GM12878 (cell line): ENCODE data around the gene ABCC9. TPM values are rescaled to one million over a fixed set of nuclear protein-coding genes. Genes with fewer than 3 reads are reported as not detected.

Experiments used
- ATAC-seq: fragments of 200-7000 bp; cut with Tn5 transposase; 3 replicates; pipeline ENCODE4 v1.9.1; 2020; ENCODE audit warnings: mild to moderate bottlenecking, moderate library complexity
- BruUV-seq: library from RNA; stranded (reverse); fragments of 400-500 nt; replicated peaks from 2 replicates; lab custom pipeline; 2021; lab: Mats Ljungman, UMichigan
- CTCF ChIA-PET: fragments of 300-600 bp; sonication (Branson Sonifier 250); formaldehyde crosslinking; extraction: SDS; loops from one replicate; lab custom pipeline; 2021; ENCODE audit warnings: inconsistent platforms; lab: Yijun Ruan, JAX
- POLR2A ChIA-PET: fragments of 350-600 bp; formaldehyde crosslinking; extraction: SDS; loops from one replicate; lab custom pipeline; 2021; ENCODE audit warnings: inconsistent platforms; lab: Charles Lee
- RAD21 ChIA-PET: fragments of 300-600 bp; sonication (Branson Sonifier 250); formaldehyde crosslinking; loops from one replicate; lab custom pipeline; 2023; ENCODE audit warnings: antibody characterized with exemption; ENCODE audit not compliant: unreplicated experiment; lab: Charles Lee
- SMC1A ChIA-PET: fragments of 300-600 bp; sonication (Branson Sonifier 250); formaldehyde crosslinking; loops from one replicate; lab custom pipeline; 2023; ENCODE audit not compliant: unreplicated experiment, uncharacterized antibody; lab: Charles Lee
- DNase-seq: peaks from one replicate; pipeline ENCODE4 v3.0.0-alpha.2; 2011; ENCODE audit warnings: low read depth, low spot score
- FAIRE-seq: peaks from 3 replicates; lab custom pipeline; 2011; peaks lifted over from hg19 to GRCh38; lab: Jason Lieb, UNC
- H2AFZ ChIP-seq: 2 replicates; pipeline ENCODE4 v1.6.0; 2011; ENCODE audit warnings: low read depth, low read length, control low read depth; ENCODE audit not compliant: control insufficient read depth
- H3K27ac ChIP-seq: 2 replicates; pipeline ENCODE4 v1.5.1; 2011; ENCODE audit warnings: control low read depth; ENCODE audit not compliant: control insufficient read depth, insufficient read depth
- H3K27me3 ChIP-seq, 2 experiments: replicated peaks in 1 of 2; 2 replicates each; pipeline versions ENCODE4 v1.6.0 to v1.6.1; 2011; ENCODE audit warnings: low read length in 1 of 2; ENCODE audit not compliant: control insufficient read depth in 2 of 2, insufficient read depth in 2 of 2
- H3K36me3 ChIP-seq, 2 experiments: 2 replicates each; pipeline ENCODE4 v1.5.1; 2011; ENCODE audit warnings: low read length in 1 of 2; ENCODE audit not compliant: control insufficient read depth in 2 of 2, insufficient read depth in 2 of 2
- H3K4me1 ChIP-seq: 2 replicates; pipeline ENCODE4 v1.6.1; 2011; ENCODE audit warnings: mild to moderate bottlenecking, low read length, moderate library complexity, mixed read lengths; ENCODE audit not compliant: control insufficient read depth, insufficient read depth
- H3K4me2 ChIP-seq: 2 replicates; pipeline ENCODE4 v1.6.0; 2011; ENCODE audit warnings: control low read depth; ENCODE audit not compliant: control insufficient read depth, insufficient read depth
- H3K4me3 ChIP-seq: fragments of 200-600 bp; sonication (generic); 2 replicates; pipeline ENCODE4 v1.5.1; 2016
- H3K79me2 ChIP-seq: 2 replicates; pipeline ENCODE4 v1.6.0; 2011; ENCODE audit warnings: low read length; ENCODE audit not compliant: control insufficient read depth, insufficient read depth
- H3K9ac ChIP-seq: 2 replicates; pipeline ENCODE4 v1.8.0; 2011; ENCODE audit warnings: low read length, control low read depth, mixed read lengths; ENCODE audit not compliant: control insufficient read depth, insufficient read depth
- H3K9me3 ChIP-seq: replicated peaks from 3 replicates; pipeline ENCODE4 v1.5.1; 2011; ENCODE audit warnings: mild to moderate bottlenecking, low read length; ENCODE audit not compliant: control insufficient read depth, insufficient read depth
- H4K20me1 ChIP-seq: 2 replicates; pipeline ENCODE4 v1.6.0; 2011; ENCODE audit not compliant: control insufficient read depth, insufficient read depth
- CBX3 ChIP-seq: fragments of 200-600 bp; sonication (generic); IDR thresholded peaks from 2 replicates; pipeline ENCODE4 v1.6.1; 2016; ENCODE audit warnings: low read depth, borderline replicate concordance
- CEBPB ChIP-seq, 2 experiments: fragments of 150-350 bp in 1 of 2; IDR thresholded peaks; 2 replicates each; pipeline ENCODE4 v1.6.1; 2012 to 2014; ENCODE audit warnings: low read depth in 2 of 2, low read length in 2 of 2, borderline replicate concordance in 1 of 2, inconsistent platforms in 1 of 2
- CREB1 ChIP-seq: IDR thresholded peaks from 2 replicates; pipeline ENCODE4 v1.6.1; 2012; ENCODE audit warnings: low read depth, mild to moderate bottlenecking, inconsistent platforms
- ESRRA ChIP-seq: IDR thresholded peaks from 2 replicates; pipeline ENCODE4 v1.6.1; 2012; ENCODE audit warnings: mild to moderate bottlenecking, low read length, improper control_type of control experiment
- FOXK2 ChIP-seq: fragments of 450-650 bp; IDR thresholded peaks from 2 replicates; pipeline ENCODE4 v1.6.1; 2017; ENCODE audit warnings: mild to moderate bottlenecking, moderate library complexity
- JUNB ChIP-seq: IDR thresholded peaks from 2 replicates; pipeline ENCODE4 v1.6.1; 2016; ENCODE audit warnings: antibody characterized with exemption, mild to moderate bottlenecking
- MYC ChIP-seq: IDR thresholded peaks from 2 replicates; pipeline ENCODE4 v1.6.1; 2011; ENCODE audit warnings: mild to moderate bottlenecking, low read length, moderate library complexity, inconsistent platforms; ENCODE audit not compliant: insufficient read depth, insufficient replicate concordance, insufficient read length, severe bottlenecking
- TAF1 ChIP-seq: IDR thresholded peaks from 2 replicates; pipeline ENCODE4 v1.6.1; 2011; ENCODE audit warnings: mild to moderate bottlenecking, low read depth, low read length, borderline replicate concordance
- TARDBP ChIP-seq: IDR thresholded peaks from 2 replicates; pipeline ENCODE4 v1.6.1; 2016; ENCODE audit warnings: borderline replicate concordance
- ZSCAN29 ChIP-seq: fragments of 450-650 bp; IDR thresholded peaks from 2 replicates; pipeline ENCODE4 v1.6.1; 2017; ENCODE audit warnings: mild to moderate bottlenecking, moderate library complexity
- ZZZ3 ChIP-seq: IDR thresholded peaks from 2 replicates; pipeline ENCODE4 v1.6.1; 2011; ENCODE audit warnings: low read depth; ENCODE audit not compliant: control insufficient read depth, insufficient read length
- WGBS: methylation state at CpG from one replicate; pipeline ENCODE4 v1.1.6; 2016; ENCODE audit warnings: low lambda C conversion rate; ENCODE audit not compliant: insufficient replicate concordance, insufficient coverage; ENCODE audit errors: missing lambda C conversion rate; 5-methylcytosine and 5-hydroxymethylcytosine counted together
- in situ Hi-C: fragments of 300-500 bp; cut with MboI; formaldehyde crosslinking; loops from 9 replicates; pipeline ENCODE4 v1.14.3; 2018; ENCODE audit warnings: mixed read lengths
- intact Hi-C: fragments of 100-400 bp; cut with micrococcal nuclease; formaldehyde crosslinking; loops from one replicate; pipeline ENCODE4 v1.14.2; 2022; ENCODE audit not compliant: unreplicated experiment
- polyA plus RNA-seq, 11 experiments: library from polyadenylated mRNA; depleted of rRNA in 4 of 11; unstranded in 6 of 11; stranded (reverse) in 5 of 11; fragments of >200 nt; fragmentation: Nextera tagmentation in 4 of 11; fragmentation: Illumina TruSeq in 1 of 11; extraction: Ambion mirVana in 4 of 11; extraction: Trizol in 1 of 11; gene quantifications; 1 replicate in 1 of 11; 2 replicates in 10 of 11; pipeline versions ENCODE4 v1.2.1 to v1.2.3, GENCODE V29; 2011 to 2016; ENCODE audit warnings: inconsistent platforms in 2 of 11, missing spikeins in 2 of 11, low read depth in 1 of 11
- total RNA-seq, 4 experiments: library from RNA; depleted of rRNA in 3 of 4; stranded (reverse); fragments of >200 nt in 3 of 4; fragmentation: Illumina TruSeq in 1 of 4; extraction: Trizol in 1 of 4; gene quantifications; 2 replicates each; pipeline versions ENCODE4 v1.2.1 to v1.2.3, GENCODE V29; 2013 to 2021
- TF ChIP-seq, protein P1 (sequence below): fragments of 450-650 bp; formaldehyde crosslinking; IDR thresholded peaks from 2 replicates; pipeline ENCODE4 v1.4.0; 2022; ENCODE audit warnings: mild to moderate bottlenecking, moderate library complexity
- TF ChIP-seq, protein P2 (sequence below): IDR thresholded peaks from 2 replicates; pipeline ENCODE4 v1.6.1; 2012; ENCODE audit warnings: low read depth, low read length, improper control_type of control experiment

Gene ABCC9
- total and polyA plus RNA-seq, 10 of the 15 experiments (the other 5 are each of a cell fraction or from before 2014, with no cell fraction given), result under 0.01 to 0.10 (median 0.04) TPM; not detected in 2

DNA sequence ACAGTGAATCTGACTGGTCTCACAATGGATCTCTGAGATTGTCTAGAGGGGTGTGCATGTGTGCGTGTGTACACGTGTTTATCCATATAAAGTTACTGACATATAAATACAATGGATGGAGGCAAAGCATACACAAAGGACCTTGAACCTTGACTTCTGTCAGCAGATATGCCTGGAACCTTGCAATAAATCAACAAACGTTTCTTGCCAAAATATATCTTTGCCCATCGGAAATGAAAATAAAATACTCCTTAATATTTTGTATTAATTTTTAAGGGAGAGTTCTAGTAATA lies 114.7 kb downstream of the ABCC9 start:
- H3K9me3 ChIP-seq, result no peaks in the 10 kb centered on the region
- BruUV-seq, result no TSS peak
- WGBS, result 69% methylated on average over 4 of the region's 4 CpGs
- no peaks in the 10 kb centered on the region for H3K27me3 ChIP-seq
- no peak for DNase-seq
- SMC1A ChIA-PET, result no interaction called here
- RAD21 ChIA-PET, result no interaction called here
- no peak overlapping the region for H2AFZ ChIP-seq
- H4K20me1 ChIP-seq, result no peaks in the 10 kb centered on the region
- no peaks in the 10 kb centered on the region for H3K4me1 ChIP-seq
- no peaks in the 10 kb centered on the region for H3K79me2 ChIP-seq
- CTCF ChIA-PET, result no interaction called here
- POLR2A ChIA-PET, result no interaction called here
- no peak for TF ChIP-seq CEBPB (IDR thresholded peaks at IDR 0.05; ENCODE audit: borderline replicate concordance in 1 of 2, low read depth in 2 of 2, low read length in 2 of 2)
- TF ChIP-seq CBX3, result no peak
- no peak for TF ChIP-seq CREB1
- TF ChIP-seq JUNB, result no peak
- no peak for TF ChIP-seq ZZZ3
- TF ChIP-seq TAF1, result no peak
- TF ChIP-seq FOXK2, result no peak
- TF ChIP-seq ESRRA, result no peak
- TF ChIP-seq, protein P1, sequence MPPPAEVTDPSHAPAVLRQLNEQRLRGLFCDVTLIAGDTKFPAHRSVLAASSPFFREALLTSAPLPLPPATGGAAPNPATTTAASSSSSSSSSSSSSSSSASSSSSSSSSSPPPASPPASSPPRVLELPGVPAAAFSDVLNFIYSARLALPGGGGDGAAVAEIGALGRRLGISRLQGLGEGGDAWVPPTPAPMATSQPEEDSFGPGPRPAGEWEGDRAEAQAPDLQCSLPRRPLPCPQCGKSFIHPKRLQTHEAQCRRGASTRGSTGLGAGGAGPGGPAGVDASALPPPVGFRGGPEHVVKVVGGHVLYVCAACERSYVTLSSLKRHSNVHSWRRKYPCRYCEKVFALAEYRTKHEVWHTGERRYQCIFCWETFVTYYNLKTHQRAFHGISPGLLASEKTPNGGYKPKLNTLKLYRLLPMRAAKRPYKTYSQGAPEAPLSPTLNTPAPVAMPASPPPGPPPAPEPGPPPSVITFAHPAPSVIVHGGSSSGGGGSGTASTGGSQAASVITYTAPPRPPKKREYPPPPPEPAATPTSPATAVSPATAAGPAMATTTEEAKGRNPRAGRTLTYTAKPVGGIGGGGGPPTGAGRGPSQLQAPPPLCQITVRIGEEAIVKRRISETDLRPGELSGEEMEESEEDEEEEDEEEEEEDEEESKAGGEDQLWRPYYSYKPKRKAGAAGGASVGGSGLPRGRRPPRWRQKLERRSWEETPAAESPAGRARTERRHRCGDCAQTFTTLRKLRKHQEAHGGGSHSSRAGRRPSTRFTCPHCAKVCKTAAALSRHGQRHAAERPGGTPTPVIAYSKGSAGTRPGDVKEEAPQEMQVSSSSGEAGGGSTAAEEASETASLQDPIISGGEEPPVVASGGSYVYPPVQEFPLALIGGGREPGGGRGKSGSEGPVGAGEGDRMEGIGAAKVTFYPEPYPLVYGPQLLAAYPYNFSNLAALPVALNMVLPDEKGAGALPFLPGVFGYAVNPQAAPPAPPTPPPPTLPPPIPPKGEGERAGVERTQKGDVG (CRISPR knock-in tag), result no peak
- no peak for TF ChIP-seq TARDBP
- TF ChIP-seq ZSCAN29, result no peak
- TF ChIP-seq MYC, result no peak
- TF ChIP-seq, protein P2, sequence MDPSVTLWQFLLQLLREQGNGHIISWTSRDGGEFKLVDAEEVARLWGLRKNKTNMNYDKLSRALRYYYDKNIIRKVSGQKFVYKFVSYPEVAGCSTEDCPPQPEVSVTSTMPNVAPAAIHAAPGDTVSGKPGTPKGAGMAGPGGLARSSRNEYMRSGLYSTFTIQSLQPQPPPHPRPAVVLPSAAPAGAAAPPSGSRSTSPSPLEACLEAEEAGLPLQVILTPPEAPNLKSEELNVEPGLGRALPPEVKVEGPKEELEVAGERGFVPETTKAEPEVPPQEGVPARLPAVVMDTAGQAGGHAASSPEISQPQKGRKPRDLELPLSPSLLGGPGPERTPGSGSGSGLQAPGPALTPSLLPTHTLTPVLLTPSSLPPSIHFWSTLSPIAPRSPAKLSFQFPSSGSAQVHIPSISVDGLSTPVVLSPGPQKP, result no peak
- ATAC-seq, result no peak
- in situ Hi-C loops (no loop called here), intact Hi-C loops (no loop called here)
- no peaks in the 10 kb centered on the region for H3K36me3 ChIP-seq
- FAIRE-seq, result no peak
- no peak overlapping the region for H3K27ac ChIP-seq
- H3K4me3 ChIP-seq, result no peak overlapping the region
- H3K9ac ChIP-seq, result no peak overlapping the region
- H3K4me2 ChIP-seq, result no peak overlapping the region
